ENCODE results near the gene GPR155.

Gene GPR155

GRCh38 chr2:174486563-174487107, at the start of gene GPR155:
Gene GPR155 (minus strand): TSS chr2:174487029. CDS start chr2:174481956, 5,073 bp downstream.
- DNase-seq (ENCODE audit: low spot score), result peak; percentile 46

- DNase-seq (ENCODE audit: low spot score), result no peak
Measured at GRCh38 chr2:174535757-174536703, 49.2 kb upstream of the GPR155 start.

- DNase-seq (ENCODE audit: low spot score), result no peak
Measured at GRCh38 chr2:174535083-174535482, 48.3 kb upstream of the GPR155 start.

- no peak for DNase-seq (ENCODE audit: low spot score)
Measured at GRCh38 chr2:174529916-174530315, 43.1 kb upstream of the GPR155 start.

- no peak for DNase-seq (ENCODE audit: low spot score)
Measured at GRCh38 chr2:174527959-174528358, 41.1 kb upstream of the GPR155 start.

- DNase-seq (ENCODE audit: low spot score), result no peak
Measured at GRCh38 chr2:174527101-174527721, 40.4 kb upstream of the GPR155 start.

- DNase-seq (ENCODE audit: low spot score), result no peak
Measured at GRCh38 chr2:174524527-174524926, 37.7 kb upstream of the GPR155 start.

GRCh38 chr2:174522553-174522952, 35.7 kb upstream of the GPR155 start:
- DNase-seq (ENCODE audit: low spot score), result no peak

GRCh38 chr2:174518395-174518794, 31.6 kb upstream of the GPR155 start:
- DNase-seq (ENCODE audit: low spot score), result no peak

GRCh38 chr2:174516501-174517378, 29.9 kb upstream of the GPR155 start:
- no peak for DNase-seq (ENCODE audit: low spot score)

GRCh38 chr2:174512345-174512744, 25.5 kb upstream of the GPR155 start:
- DNase-seq (ENCODE audit: low spot score), result no peak

GRCh38 chr2:174511580-174512260, 24.9 kb upstream of the GPR155 start:
- no peak for DNase-seq (ENCODE audit: low spot score)

GRCh38 chr2:174510583-174511189, 23.9 kb upstream of the GPR155 start:
- peak; percentile 28 for DNase-seq (ENCODE audit: low spot score)

GRCh38 chr2:174503161-174503809, 16.5 kb upstream of the GPR155 start:
- DNase-seq (ENCODE audit: low spot score), result no peak

GRCh38 chr2:174499371-174499770, 12.5 kb upstream of the GPR155 start:
- DNase-seq (ENCODE audit: low spot score), result no peak

GRCh38 chr2:174495365-174496012, 8.7 kb upstream of the GPR155 start:
- no peak for DNase-seq (ENCODE audit: low spot score)

- DNase-seq (ENCODE audit: low spot score), result peak; percentile 8
Measured at GRCh38 chr2:174493549-174494331, 6.9 kb upstream of the GPR155 start.

- no peak for DNase-seq (ENCODE audit: low spot score)
Measured at GRCh38 chr2:174492963-174493431, 6.2 kb upstream of the GPR155 start.

- DNase-seq (ENCODE audit: low spot score), result no peak
Measured at GRCh38 chr2:174491947-174492346, 5.1 kb upstream of the GPR155 start.

Measured in kidney tubule cell (primary cell).